ES-I3 (cell line): ENCODE data around the gene SERPINB1.
A peak's percentile ranks its signal among the peaks of the same experiment; 100 is the strongest.

Source experiments
- H3K36me3 ChIP-seq: 2 replicates; pipeline ENCODE4 v1.6.1; 2013; ENCODE audit warnings: mild to moderate bottlenecking, low read length, control low read depth, moderate library complexity; ENCODE audit not compliant: insufficient read depth
- H3K4me1 ChIP-seq: 2 replicates; pipeline ENCODE4 v1.6.1; 2013; ENCODE audit warnings: mild to moderate bottlenecking, control low read depth, low read length; ENCODE audit not compliant: insufficient read depth
- H3K9ac ChIP-seq: 2 replicates; pipeline ENCODE4 v1.6.1; 2013; ENCODE audit warnings: low read depth, mild to moderate bottlenecking, low read length, moderate library complexity
- H3K9me3 ChIP-seq: 2 replicates; pipeline ENCODE4 v1.6.1; 2013; ENCODE audit warnings: mild to moderate bottlenecking, low read length, moderate library complexity; ENCODE audit not compliant: control insufficient read depth, insufficient read depth

Gene SERPINB1

GRCh38 chr6:2845880-2846208, 4.2 kb upstream of the SERPINB1 start:
- H3K36me3 ChIP-seq = no peaks in the 10 kb centered on the region
- H3K4me1 ChIP-seq = peaks cover 16% of the 10 kb centered on the region
- H3K9ac ChIP-seq = no peak overlapping the region
- no peaks in the 10 kb centered on the region for H3K9me3 ChIP-seq

DNA sequence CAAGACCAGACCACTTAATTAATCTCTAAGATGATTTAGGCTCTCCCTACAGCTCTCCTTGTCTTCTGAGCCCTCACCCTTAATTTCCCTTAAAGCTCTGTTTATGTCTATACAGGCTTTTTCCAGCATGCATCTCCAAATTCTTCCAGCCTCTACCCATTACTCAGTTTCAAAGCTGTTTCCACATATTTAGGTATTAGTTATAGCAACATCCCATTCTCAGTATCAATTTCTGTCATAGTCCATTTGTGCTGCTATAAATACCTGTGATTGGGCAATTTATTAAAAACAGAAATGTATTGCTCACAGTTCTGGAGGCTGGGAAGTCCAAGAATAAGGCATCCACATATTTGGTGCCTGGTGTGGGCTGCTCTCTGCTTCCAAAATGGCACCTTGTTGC, 2.3 kb upstream of the SERPINB1 start:
- Histone ChIP-seq H3K36me3 (no peaks in the 10 kb centered on the region), H3K4me1 (peaks cover 27% of the 10 kb centered on the region), H3K9ac (no peak overlapping the region), H3K9me3 (no peaks in the 10 kb centered on the region)

- no peaks in the 10 kb centered on the region for H3K36me3 ChIP-seq
- no peak overlapping the region for H3K9ac ChIP-seq
- no peaks in the 10 kb centered on the region for H3K9me3 ChIP-seq
- peaks cover 19% of the 10 kb centered on the region for H3K4me1 ChIP-seq
Observed at GRCh38 chr6:2843138-2843740, 1.6 kb upstream of the SERPINB1 start.

DNA sequence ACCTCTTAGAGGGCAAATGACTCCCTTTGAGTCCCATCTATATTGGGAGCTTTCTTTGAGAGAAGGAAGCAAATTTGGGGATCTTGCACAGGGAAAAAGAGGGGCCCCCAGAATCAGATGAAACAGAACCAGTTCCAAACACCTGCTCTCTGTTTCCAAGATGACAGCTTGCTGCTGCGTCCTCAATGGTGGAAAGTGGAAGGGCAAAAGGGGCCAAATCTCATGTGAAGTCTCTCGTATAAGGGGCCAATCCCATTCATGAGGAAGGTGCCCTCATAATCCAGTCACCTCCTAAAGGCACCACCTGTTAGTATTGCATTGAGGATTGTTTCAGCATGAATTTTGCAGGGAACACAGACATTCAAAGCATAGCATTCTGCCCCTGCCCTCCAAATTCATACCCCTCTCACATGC, 483 bp upstream of the SERPINB1 start:
- peaks cover 18% of the 10 kb centered on the region for H3K4me1 ChIP-seq
- H3K36me3 ChIP-seq = no peaks in the 10 kb centered on the region
- no peaks in the 10 kb centered on the region for H3K9me3 ChIP-seq
- peak overlapping the region; percentile 60; the same call in 1 of the 2 replicates for H3K9ac ChIP-seq

DNA sequence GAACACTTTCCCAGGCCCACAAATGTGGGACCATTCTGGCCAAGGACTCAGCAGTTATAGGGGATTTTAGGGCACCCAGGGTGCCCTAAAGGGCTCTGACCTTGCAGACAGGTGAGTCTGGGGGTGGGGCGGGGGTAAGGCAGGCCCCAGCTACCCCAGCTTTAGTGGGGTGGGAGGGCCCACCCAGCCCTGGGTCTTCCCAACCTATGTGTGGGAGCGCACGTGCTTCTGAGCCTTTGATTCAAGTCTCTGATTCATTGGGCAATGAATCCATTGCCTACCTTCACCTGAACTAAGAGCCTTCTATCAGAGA, 958 bp downstream of the SERPINB1 start:
- peaks cover 18% of the 10 kb centered on the region for H3K4me1 ChIP-seq
- peak overlapping the region; percentile 60 for H3K9ac ChIP-seq
- H3K9me3 ChIP-seq = no peaks in the 10 kb centered on the region
- H3K36me3 ChIP-seq = peaks cover 7% of the 10 kb centered on the region; the same call in 1 of the 2 replicates

GRCh38 chr6:2839982-2840748, 1.5 kb downstream of the SERPINB1 start:
- H3K9ac ChIP-seq = 0 out of 2 replicates have a peak overlapping the region, but pooled peaks have one; percentile 60
- no peaks in the 10 kb centered on the region for H3K9me3 ChIP-seq
- peaks cover 18% of the 10 kb centered on the region for H3K4me1 ChIP-seq
- H3K36me3 ChIP-seq = peaks cover 10% of the 10 kb centered on the region; the same call in 1 of the 2 replicates

DNA sequence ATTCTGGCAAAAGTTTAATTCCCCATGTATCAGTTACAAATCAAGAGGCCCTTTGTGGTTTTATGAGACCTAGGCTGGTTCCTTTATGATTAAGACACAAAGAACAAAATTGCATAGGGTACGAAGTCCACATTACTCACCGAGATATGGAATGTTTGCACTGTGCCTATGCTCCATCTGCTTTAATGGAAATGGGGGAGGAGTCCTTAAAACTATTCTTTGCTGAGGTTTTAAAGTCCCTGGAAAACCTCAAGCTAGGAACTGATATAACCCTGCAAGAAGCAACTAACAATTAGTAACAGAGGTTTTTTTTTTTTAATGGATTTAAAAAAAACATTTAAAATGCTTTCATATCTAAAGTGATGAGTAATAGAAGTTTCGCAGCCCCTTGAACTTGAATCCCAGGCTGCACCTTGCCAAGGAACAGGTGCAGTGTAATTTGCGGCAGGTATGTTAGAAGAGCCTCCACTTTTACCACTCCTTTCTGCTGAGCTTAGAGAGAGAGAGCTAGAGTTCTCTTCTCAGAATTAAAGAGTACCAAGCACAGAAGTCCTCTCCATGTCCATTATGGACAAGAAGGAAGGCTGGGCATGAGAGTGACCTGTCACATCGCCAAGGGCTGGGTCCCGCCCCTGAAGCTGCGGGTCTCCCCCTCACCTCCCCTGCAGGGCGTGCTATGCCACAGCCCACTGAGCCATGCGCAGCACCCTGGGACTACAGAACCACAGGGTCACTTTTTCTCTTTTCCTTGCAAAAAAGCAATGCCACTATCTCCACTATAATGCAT, 2.3 kb downstream of the SERPINB1 start:
- Histone ChIP-seq H3K4me1 (peaks cover 18% of the 10 kb centered on the region), H3K9ac (no peak overlapping the region)

DNA sequence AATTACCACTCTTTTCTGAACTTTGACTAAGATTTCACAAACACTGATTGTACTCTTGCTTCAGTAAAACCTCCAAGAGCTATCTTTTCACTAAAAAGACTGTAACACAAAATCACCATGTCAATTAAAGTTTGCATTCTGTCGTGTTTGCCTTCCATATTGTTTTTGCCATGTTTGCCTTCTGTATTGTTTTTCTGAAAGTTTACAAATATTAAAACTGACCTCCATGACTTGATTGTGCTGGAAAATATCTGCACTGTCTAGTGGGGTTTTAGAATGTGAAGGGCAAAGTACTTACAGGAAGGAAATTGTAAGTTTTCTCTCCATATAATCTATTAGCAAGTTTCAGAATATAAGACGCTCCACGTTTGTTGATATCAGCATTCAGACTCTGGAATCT, 3.4 kb downstream of the SERPINB1 start:
- peaks cover 10% of the 10 kb centered on the region; the same call in 1 of the 2 replicates for H3K36me3 ChIP-seq
- peaks cover 18% of the 10 kb centered on the region for H3K4me1 ChIP-seq
- no peaks in the 10 kb centered on the region for H3K9me3 ChIP-seq
- H3K9ac ChIP-seq = no peak overlapping the region

More for the DNA sequence above, 2.3 kb downstream of the SERPINB1 start:
- Histone ChIP-seq H3K36me3 (peaks cover 10% of the 10 kb centered on the region; the same call in 1 of the 2 replicates), H3K9me3 (no peaks in the 10 kb centered on the region)

- peaks cover 1% of the 10 kb centered on the region; the same call in 1 of the 2 replicates for H3K4me1 ChIP-seq
- no peaks in the 10 kb centered on the region for H3K9me3 ChIP-seq
- H3K36me3 ChIP-seq = peaks cover 10% of the 10 kb centered on the region; the same call in 1 of the 2 replicates
- no peak overlapping the region for H3K9ac ChIP-seq
Observed at GRCh38 chr6:2834262-2834661, 7.4 kb downstream of the SERPINB1 start.

- Histone ChIP-seq H3K4me1 (no peaks in the 10 kb centered on the region), H3K9ac (no peak overlapping the region), H3K36me3 (peaks cover 6% of the 10 kb centered on the region; the same call in 1 of the 2 replicates), H3K9me3 (no peaks in the 10 kb centered on the region)
Observed at GRCh38 chr6:2831392-2831791, 10.3 kb downstream of the SERPINB1 start.

DNA sequence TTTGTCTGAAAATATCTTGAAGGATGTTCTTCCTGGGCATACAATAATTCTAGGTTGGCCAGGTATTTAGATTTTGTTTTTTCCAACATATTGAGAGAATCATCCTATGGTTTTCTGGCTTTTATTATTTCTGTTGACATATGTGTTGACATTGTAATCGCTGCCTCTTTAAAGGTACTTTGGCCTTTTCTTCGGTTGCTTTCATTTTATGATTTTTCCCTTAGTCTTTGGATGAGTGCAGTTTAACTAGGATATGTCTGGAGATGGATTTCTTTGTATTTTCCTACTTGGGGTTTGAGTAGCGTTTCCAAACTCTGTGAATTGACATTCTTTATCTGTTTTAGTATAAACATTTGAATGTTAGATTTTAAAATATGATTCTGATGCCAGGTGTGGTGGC, 11.5 kb downstream of the SERPINB1 start:
- H3K9ac ChIP-seq = no peak overlapping the region
- H3K36me3 ChIP-seq = no peaks in the 10 kb centered on the region

GRCh38 chr6:2829253-2829652, 12.4 kb downstream of the SERPINB1 start:
- no peak overlapping the region for H3K9ac ChIP-seq
- H3K36me3 ChIP-seq = no peaks in the 10 kb centered on the region
- H3K4me1 ChIP-seq = no peaks in the 10 kb centered on the region
- no peaks in the 10 kb centered on the region for H3K9me3 ChIP-seq

More for the DNA sequence above, 11.5 kb downstream of the SERPINB1 start:
- Histone ChIP-seq H3K9me3 (no peaks in the 10 kb centered on the region), H3K4me1 (no peaks in the 10 kb centered on the region)

GRCh38 chr6:2828629-2829028, 13.0 kb downstream of the SERPINB1 start:
- H3K9me3 ChIP-seq = no peaks in the 10 kb centered on the region
- H3K36me3 ChIP-seq = no peaks in the 10 kb centered on the region

DNA sequence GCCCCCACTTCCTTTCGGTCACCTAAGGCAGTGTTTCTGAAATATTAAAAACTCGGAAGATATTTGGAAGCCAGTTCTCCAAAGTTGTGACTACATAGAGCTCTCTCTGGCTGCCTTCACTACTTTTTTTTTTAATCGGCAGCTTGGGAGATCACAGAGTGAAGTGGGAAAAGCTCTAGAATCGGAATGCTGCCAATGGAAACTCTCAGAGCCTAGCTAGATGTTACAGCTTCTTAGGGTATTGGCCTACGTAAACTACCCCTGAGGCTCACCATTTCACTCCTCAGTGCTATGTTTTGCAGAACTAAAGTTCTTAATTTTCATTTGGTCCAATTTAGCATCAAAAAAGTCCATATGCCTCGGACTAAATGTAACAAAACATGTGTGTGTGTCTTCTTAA, 14.5 kb downstream of the SERPINB1 start:
- Histone ChIP-seq H3K36me3 (no peaks in the 10 kb centered on the region), H3K4me1 (no peaks in the 10 kb centered on the region), H3K9me3 (no peaks in the 10 kb centered on the region), H3K9ac (no peak overlapping the region)

More at GRCh38 chr6:2828629-2829028, 13.0 kb downstream of the SERPINB1 start:
- Histone ChIP-seq H3K9ac (no peak overlapping the region), H3K4me1 (no peaks in the 10 kb centered on the region)
